NCI-H187 treated with DMSO at 0.1 percent for 48 hours (cell line): ENCODE data around the gene CXCL9.
"Not testable (repeated sequence)": the region's sequence is repeated elsewhere in the genome, so short reads cannot be mapped to it uniquely, and the experiment has no call there.

Source experiments
- DNase-seq: peaks from one replicate; lab custom pipeline; 2025; lab: John Stamatoyannopoulos, UW

The CXCL9 gene

GRCh38 chr4:75954811-75955210 lies 52.5 kb downstream of the CXCL9 start:
- DNase-seq: not testable (repeated sequence)

GRCh38 chr4:75953509-75953908 lies 53.8 kb downstream of the CXCL9 start:
- no peak for DNase-seq
